A673 (cell line): ENCODE measurements around the gene TCF12.

ENCODE experiments used
- CTCF ChIP-seq: fragments of 300-800, 200-600 bp; sonication (generic); conservative IDR thresholded peaks from 2 replicates; pipeline ENCODE4 v1.5.1; 2017; ENCODE audit warnings: low read depth, mild to moderate bottlenecking, antibody characterized with exemption, low read length, moderate library complexity, mixed read lengths
- EZH2 ChIP-seq: fragments of 200-600 bp; sonication (generic); IDR thresholded peaks from 2 replicates; pipeline ENCODE4 v1.6.1; 2017; ENCODE audit warnings: borderline replicate concordance, low read depth, mild to moderate bottlenecking, mixed read lengths, antibody characterized with exemption, low read length; ENCODE audit not compliant: poor library complexity, severe bottlenecking

- TF ChIP-seq CTCF (no peak), EZH2 (no peak)
Measured at GRCh38 chr15:57044970-57045369, 126.5 kb downstream of the TCF12 start.
